ENCODE results near the gene SRPK2.
"Not testable (repeated sequence)": the region's sequence is repeated elsewhere in the genome, so short reads cannot be mapped to it uniquely, and the experiment has no call there.

Gene SRPK2

DNA sequence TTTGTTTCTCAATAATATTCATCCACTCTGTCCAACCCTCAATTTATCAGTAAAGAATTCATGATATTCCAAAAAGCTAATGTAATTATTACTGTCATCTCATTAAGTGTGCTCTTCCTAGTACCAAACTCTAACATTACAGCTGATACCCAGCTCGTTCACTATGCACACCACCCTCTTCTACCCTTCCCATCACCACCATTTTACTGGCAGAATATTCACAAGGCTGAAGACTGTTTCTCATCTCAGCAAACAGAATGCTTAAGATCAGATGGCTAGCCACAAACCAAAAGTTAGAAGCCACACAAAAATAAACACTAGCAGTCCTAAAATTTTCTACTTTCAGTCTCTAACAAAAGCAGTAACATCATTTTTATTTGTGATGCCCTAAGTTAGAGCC lies 121.5 kb downstream of the SRPK2 start:
- DNase-seq (ENCODE audit: low spot score) = no peak

GRCh38 chr7:105264707-105265106 lies 124.0 kb downstream of the SRPK2 start:
- DNase-seq (ENCODE audit: low spot score) = no peak

- no peak for DNase-seq (ENCODE audit: low spot score)
Measured at GRCh38 chr7:105261689-105262088, 127.0 kb downstream of the SRPK2 start.

DNA sequence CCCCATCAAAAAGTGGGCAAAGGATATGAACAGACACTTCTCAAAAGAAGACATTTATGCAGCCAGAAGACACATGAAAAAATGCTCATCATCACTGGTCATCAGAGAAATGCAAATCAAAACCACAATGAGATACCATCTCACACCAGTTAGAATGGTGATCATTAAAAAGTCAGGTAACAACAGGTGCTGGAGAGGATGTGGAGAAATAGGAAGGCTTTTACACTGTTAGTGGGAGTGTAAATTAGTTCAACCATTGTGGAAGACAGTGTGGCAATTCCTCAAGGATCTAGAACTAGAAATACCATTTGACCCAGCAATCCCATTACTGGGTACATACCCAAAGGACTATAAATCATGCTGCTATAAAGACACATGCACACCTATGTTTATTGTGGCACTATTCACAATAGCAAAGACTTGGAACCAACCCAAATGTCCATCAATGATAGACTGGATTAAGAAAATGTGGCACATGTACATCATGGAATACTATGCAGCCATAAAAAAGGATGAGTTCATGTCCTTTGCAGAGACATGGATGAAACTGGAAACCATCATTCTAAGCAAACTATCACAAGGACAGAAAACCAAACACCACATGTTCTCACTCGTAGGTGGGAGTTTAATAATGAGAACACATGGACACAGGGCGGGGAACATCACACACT lies 128.4 kb downstream of the SRPK2 start:
- not testable (repeated sequence) for DNase-seq (ENCODE audit: low spot score)

- not testable (repeated sequence) for DNase-seq (ENCODE audit: low spot score)
Measured at GRCh38 chr7:105258919-105259318, 129.8 kb downstream of the SRPK2 start.

- DNase-seq (ENCODE audit: low spot score) = no peak
Measured at GRCh38 chr7:105257338-105257737, 131.4 kb downstream of the SRPK2 start.

DNA sequence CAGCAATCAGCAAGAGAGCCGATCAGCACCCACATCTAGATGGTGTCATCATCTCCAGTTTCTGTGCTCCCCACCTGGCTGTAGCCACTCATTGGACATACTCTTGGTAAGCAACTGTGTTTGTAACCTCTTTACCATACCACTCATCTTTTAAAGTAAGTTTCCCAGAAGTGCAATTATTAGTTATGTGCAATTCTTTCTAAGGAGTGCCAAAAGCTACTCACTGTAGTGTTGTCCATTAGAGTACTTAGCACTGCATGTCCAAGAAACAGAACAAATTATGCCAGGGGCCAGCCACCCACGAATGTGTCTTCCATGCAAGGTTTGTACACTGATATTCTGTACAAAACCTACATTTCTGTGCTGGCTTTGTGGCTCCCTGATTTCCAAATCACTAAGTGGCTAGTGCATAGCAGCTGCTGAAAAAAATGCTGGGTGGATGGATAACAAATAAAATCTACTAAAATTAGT lies 131.9 kb downstream of the SRPK2 start:
- DNase-seq (ENCODE audit: low spot score) = no peak

GRCh38 chr7:105250706-105251105 lies 138.0 kb downstream of the SRPK2 start:
- no peak for DNase-seq (ENCODE audit: low spot score)

DNA sequence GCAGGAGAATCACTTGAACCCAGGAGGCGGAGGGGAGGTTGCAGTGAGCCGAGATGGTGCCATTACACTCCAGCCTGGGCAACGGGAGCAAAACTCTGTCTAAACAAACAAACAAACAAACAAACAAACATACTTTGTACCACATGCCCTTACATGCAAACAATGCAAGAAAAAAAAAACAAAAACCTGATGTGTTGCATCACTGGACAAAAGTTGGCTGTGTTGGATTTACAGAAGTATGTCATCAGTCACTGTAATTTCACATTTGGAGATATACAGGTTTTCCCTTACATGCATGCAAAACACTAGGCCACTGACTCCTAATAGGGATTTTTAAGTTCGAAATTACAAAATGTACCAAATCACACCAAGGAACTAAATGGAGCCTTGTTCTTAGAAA lies 138.5 kb downstream of the SRPK2 start:
- DNase-seq (ENCODE audit: low spot score) = no peak

DNA sequence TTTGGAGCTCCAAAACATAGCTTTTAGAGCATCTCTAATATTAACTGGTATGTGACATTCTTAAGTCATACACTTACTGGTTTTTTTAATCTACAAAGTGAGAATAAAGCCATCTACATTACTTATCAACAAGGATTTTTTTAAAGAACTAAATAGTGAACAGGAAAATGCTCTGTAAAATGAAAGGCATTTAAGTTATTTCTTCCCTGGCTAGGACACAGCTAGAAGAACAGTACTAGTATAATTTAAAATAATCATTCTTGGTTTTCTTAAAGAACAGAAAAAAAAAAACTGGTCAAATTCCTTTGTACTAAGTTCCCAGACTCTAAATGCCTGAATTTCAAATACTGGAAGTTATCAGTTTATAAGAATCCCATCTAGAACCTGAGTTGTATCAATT lies 139.5 kb downstream of the SRPK2 start:
- DNase-seq (ENCODE audit: low spot score) = no peak

GRCh38 chr7:105246679-105247078 lies 142.0 kb downstream of the SRPK2 start:
- DNase-seq (ENCODE audit: low spot score) = peak; percentile 31

- DNase-seq (ENCODE audit: low spot score) = no peak
Measured at GRCh38 chr7:105246256-105246655, 142.5 kb downstream of the SRPK2 start.

DNA sequence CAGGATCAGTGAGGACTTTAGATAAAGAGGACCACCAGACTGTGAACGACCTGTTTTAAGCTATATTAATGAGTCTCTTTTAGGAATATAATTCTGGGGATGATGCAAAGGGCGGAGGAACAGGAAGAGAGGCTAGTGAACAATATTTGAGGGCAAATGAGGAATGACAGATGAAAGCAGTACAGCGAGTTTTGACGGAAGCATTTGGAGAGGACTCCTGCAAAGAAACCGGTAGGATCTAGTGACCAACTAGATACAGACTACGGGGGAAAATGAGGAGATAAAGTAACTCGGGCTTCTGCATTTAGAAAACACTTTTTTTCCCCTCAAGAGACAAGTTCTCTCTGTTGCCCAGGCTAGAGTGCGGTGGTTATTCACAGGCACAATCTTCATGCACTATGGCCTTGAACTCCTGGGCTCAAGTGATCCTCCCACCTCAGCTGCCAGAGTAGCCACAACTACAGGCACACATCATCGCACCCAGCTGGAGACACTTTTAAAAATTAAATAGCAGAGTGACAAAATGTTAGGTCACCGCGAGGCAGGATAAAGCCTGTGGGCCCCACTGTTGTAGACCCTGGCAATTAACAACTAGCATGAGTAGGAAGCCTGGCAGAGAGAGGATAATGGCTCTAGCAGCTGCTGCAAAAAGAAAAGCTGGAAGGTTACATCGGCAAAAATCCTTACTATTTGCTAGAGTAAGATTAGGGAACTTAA lies 143.2 kb downstream of the SRPK2 start:
- DNase-seq (ENCODE audit: low spot score) = peak; percentile 85

DNA sequence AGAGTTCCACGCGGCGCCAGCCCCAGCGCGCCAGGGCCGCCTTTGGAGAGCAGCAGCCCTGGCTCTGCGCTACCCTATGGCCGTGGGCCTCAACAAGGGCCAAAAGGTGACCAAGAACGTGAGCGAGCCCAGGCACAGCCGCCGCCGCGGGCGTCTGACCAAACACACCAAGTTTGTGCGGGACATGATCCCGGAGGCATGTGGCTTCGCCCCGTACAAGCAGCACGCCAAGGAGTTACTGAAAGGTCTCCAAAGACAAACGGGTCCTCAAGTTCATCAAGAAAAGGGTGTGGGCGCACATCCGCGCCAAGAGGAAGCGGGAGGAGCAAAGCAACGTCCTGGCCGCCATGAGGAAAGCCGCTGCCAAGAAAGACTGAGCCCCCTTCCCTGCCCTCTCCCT lies 144.1 kb downstream of the SRPK2 start:
- DNase-seq (ENCODE audit: low spot score) = no peak

GRCh38 chr7:105241198-105241597 lies 147.5 kb downstream of the SRPK2 start:
- no peak for DNase-seq (ENCODE audit: low spot score)

GRCh38 chr7:105238198-105238765 lies 150.4 kb downstream of the SRPK2 start:
- DNase-seq (ENCODE audit: low spot score) = no peak

- no peak for DNase-seq (ENCODE audit: low spot score)
Measured at GRCh38 chr7:105234886-105235285, 153.8 kb downstream of the SRPK2 start.

- DNase-seq (ENCODE audit: low spot score) = not testable (repeated sequence)
Measured at GRCh38 chr7:105232829-105233291, 155.9 kb downstream of the SRPK2 start.

DNA sequence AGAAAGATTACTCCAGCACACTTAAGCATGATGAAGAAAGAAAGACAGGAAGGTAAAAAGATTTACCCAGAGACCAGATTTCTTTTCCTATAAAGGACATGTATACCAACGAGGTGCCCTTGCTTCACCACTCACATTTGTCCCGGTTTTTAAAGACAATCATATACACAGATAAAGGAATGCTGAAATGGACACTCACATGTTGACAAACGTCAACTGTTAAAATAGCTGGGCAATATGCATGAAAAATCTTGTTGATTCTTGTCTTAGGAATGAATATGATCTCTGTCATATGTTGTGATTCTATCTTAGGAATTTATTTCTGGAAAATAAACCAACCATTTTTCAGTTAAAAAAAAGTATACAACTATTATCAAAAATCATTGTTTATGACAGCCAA lies 158.2 kb downstream of the SRPK2 start:
- DNase-seq (ENCODE audit: low spot score) = no peak

GRCh38 chr7:105229641-105230040 lies 159.1 kb downstream of the SRPK2 start:
- DNase-seq (ENCODE audit: low spot score) = no peak

- no peak for DNase-seq (ENCODE audit: low spot score)
Measured at GRCh38 chr7:105228555-105228954, 160.2 kb downstream of the SRPK2 start.

GRCh38 chr7:105227391-105227790 lies 161.3 kb downstream of the SRPK2 start:
- DNase-seq (ENCODE audit: low spot score) = no peak

Data from kidney tubule cell (primary cell).